H1 (cell line): Measurements from ENCODE around the gene DPEP2. TPM values are rescaled to one million over a fixed set of nuclear protein-coding genes. Genes with fewer than 3 reads are reported as not detected.

Experiments used
- CTCF ChIA-PET: fragments of 300-600 bp; sonication (Branson Sonifier 250); formaldehyde crosslinking; loops from one replicate; lab custom pipeline; 2021; ENCODE audit not compliant: partially characterized antibody; lab: Charles Lee
- POLR2A ChIA-PET: fragments of 300-600 bp; sonication (Branson Sonifier 250); formaldehyde crosslinking; loops from one replicate; lab custom pipeline; 2021; ENCODE audit warnings: inconsistent platforms; ENCODE audit not compliant: partially characterized antibody; lab: Charles Lee
- DNase-seq, 2 experiments: peaks; one replicate each; pipeline versions ENCODE4 v3.0.0 to v3.0.0-alpha.2; 2010 to 2022; ENCODE audit warnings: low spot score in 2 of 2, low read depth in 1 of 2, mixed read lengths in 1 of 2
- FAIRE-seq: peaks from 2 replicates; lab custom pipeline; 2011; peaks lifted over from hg19 to GRCh38; lab: Jason Lieb, UNC
- H2AFZ ChIP-seq: 2 replicates; pipeline ENCODE4 v1.8.1; 2012; ENCODE audit warnings: low read length, inconsistent platforms
- H2AK5ac ChIP-seq: 2 replicates; pipeline ENCODE4 v1.6.1; 2013; ENCODE audit warnings: low read depth, low read length
- H2BK120ac ChIP-seq: replicated peaks from 2 replicates; pipeline ENCODE3; 2013; ENCODE audit warnings: low read depth, low read length, inconsistent platforms
- H2BK12ac ChIP-seq: 2 replicates; pipeline ENCODE4 v1.6.1; 2013; ENCODE audit warnings: low read depth, low read length
- H2BK15ac ChIP-seq: 2 replicates; pipeline ENCODE4 v1.6.1; 2013; ENCODE audit warnings: low read length
- H2BK20ac ChIP-seq: 2 replicates; pipeline ENCODE4 v1.6.1; 2013; ENCODE audit warnings: low read length
- H2BK5ac ChIP-seq: 2 replicates; pipeline ENCODE4 v1.6.1; 2013; ENCODE audit warnings: low read depth, low read length
- H3K14ac ChIP-seq: 2 replicates; pipeline ENCODE4 v1.6.1; 2013; ENCODE audit warnings: inconsistent platforms; ENCODE audit not compliant: insufficient read length
- H3K18ac ChIP-seq: 2 replicates; pipeline ENCODE4 v1.6.1; 2013; ENCODE audit warnings: low read length; ENCODE audit errors: extremely low read depth
- H3K23ac ChIP-seq: 2 replicates; pipeline ENCODE4 v1.6.1; 2013; ENCODE audit warnings: inconsistent platforms; ENCODE audit not compliant: insufficient read length
- H3K23me2 ChIP-seq: 2 replicates; pipeline ENCODE4 v1.6.1; 2013; ENCODE audit warnings: low read depth, low read length
- H3K27ac ChIP-seq: 2 replicates; pipeline ENCODE4 v1.6.1; 2011; ENCODE audit warnings: low read depth, low read length, inconsistent platforms
- H3K27me3 ChIP-seq, 4 experiments: replicated peaks in 1 of 4; 1 replicate in 1 of 4; 2 replicates in 3 of 4; pipeline versions ENCODE4 v1.6.1 to v1.8.1; 2011 to 2013; ENCODE audit warnings: low read length in 3 of 4, mild to moderate bottlenecking in 3 of 4, inconsistent platforms in 2 of 4, mixed read lengths in 2 of 4, moderate library complexity in 1 of 4; ENCODE audit not compliant: control insufficient read depth in 3 of 4, insufficient read depth in 3 of 4; ENCODE audit errors: extremely low read depth in 1 of 4
- H3K36me3 ChIP-seq, 4 experiments: 2 replicates each; pipeline versions ENCODE4 v1.6.1 to v1.8.1; 2011 to 2013; ENCODE audit warnings: mild to moderate bottlenecking in 4 of 4, low read length in 3 of 4, moderate library complexity in 2 of 4, control low read depth in 1 of 4, inconsistent platforms in 1 of 4; ENCODE audit not compliant: insufficient read depth in 4 of 4, control insufficient read depth in 2 of 4
- H3K4ac ChIP-seq: replicated peaks from 2 replicates; pipeline ENCODE3; 2013; ENCODE audit warnings: low read length, low read depth, mixed read lengths, inconsistent platforms; ENCODE audit not compliant: insufficient read length
- H3K4me1 ChIP-seq, 4 experiments: replicated peaks in 1 of 4; 1 replicate in 1 of 4; 2 replicates in 3 of 4; pipeline versions ENCODE4 v1.6.1 to v1.8.1; 2011 to 2013; ENCODE audit warnings: low read length in 3 of 4, inconsistent platforms in 2 of 4, mixed read lengths in 1 of 4; ENCODE audit not compliant: insufficient read depth in 4 of 4, control insufficient read depth in 3 of 4
- H3K4me2 ChIP-seq, 2 experiments: 2 replicates each; pipeline versions ENCODE4 v1.6.1 to v1.8.1; 2011 to 2013; ENCODE audit warnings: low read depth in 2 of 2, low read length in 2 of 2, control low read depth in 1 of 2, inconsistent platforms in 1 of 2, mild to moderate bottlenecking in 1 of 2; ENCODE audit not compliant: insufficient read depth in 1 of 2
- H3K4me3 ChIP-seq, 4 experiments: fragments of 200-600, 300-600 bp in 1 of 4; sonication (generic), shearing (Covaris generic), sonication (Bioruptor Twin) in 1 of 4; 2 replicates each; pipeline versions ENCODE4 v1.5.1 to v1.8.1; 2011 to 2016; ENCODE audit warnings: low read length in 4 of 4, low read depth in 3 of 4, control low read depth in 2 of 4, inconsistent platforms in 2 of 4, mild to moderate bottlenecking in 2 of 4, mixed read lengths in 1 of 4, moderate library complexity in 1 of 4; ENCODE audit not compliant: insufficient read depth in 2 of 4; ENCODE audit errors: extremely low read depth in 1 of 4
- H3K56ac ChIP-seq: replicated peaks from 2 replicates; pipeline ENCODE3; 2013; ENCODE audit warnings: low read depth, mild to moderate bottlenecking, mixed read lengths, low read length, inconsistent platforms; ENCODE audit not compliant: insufficient read length
- H3K79me1 ChIP-seq: 2 replicates; pipeline ENCODE4 v1.6.1; 2013; ENCODE audit warnings: low read depth, low read length, control low read depth
- H3K79me2 ChIP-seq, 2 experiments: 2 replicates each; pipeline versions ENCODE4 v1.6.1 to v1.8.1; 2012 to 2013; ENCODE audit warnings: low read length in 2 of 2, mild to moderate bottlenecking in 2 of 2, inconsistent platforms in 1 of 2; ENCODE audit not compliant: insufficient read depth in 2 of 2, control insufficient read depth in 1 of 2
- H3K9ac ChIP-seq, 4 experiments: replicated peaks in 1 of 4; 1 replicate in 1 of 4; 2 replicates in 3 of 4; pipeline versions ENCODE4 v1.6.1 to v1.8.1; 2011 to 2013; ENCODE audit warnings: low read depth in 3 of 4, low read length in 3 of 4, control low read depth in 2 of 4, mild to moderate bottlenecking in 2 of 4, moderate library complexity in 2 of 4, inconsistent platforms in 1 of 4; ENCODE audit errors: extremely low read depth in 1 of 4
- H3K9me3 ChIP-seq, 2 experiments: 2 replicates each; pipeline versions ENCODE4 v1.6.1 to v1.8.1; 2012 to 2013; ENCODE audit warnings: mild to moderate bottlenecking in 2 of 2, moderate library complexity in 2 of 2, control low read depth in 1 of 2, inconsistent platforms in 1 of 2, low read depth in 1 of 2, low read length in 1 of 2, mixed read lengths in 1 of 2; ENCODE audit not compliant: insufficient read depth in 2 of 2
- H4K20me1 ChIP-seq, 2 experiments: replicated peaks in 1 of 2; 2 replicates each; pipeline versions ENCODE3 to v1.8.1; 2011 to 2013; ENCODE audit warnings: inconsistent platforms in 2 of 2, low read length in 2 of 2, mild to moderate bottlenecking in 1 of 2; ENCODE audit not compliant: insufficient read depth in 2 of 2, control insufficient read depth in 1 of 2
- H4K5ac ChIP-seq: 2 replicates; pipeline ENCODE4 v1.6.1; 2013; ENCODE audit warnings: low read length, low read depth, mixed read lengths, inconsistent platforms; ENCODE audit not compliant: insufficient read length
- H4K8ac ChIP-seq: 2 replicates; pipeline ENCODE4 v1.8.0; 2013; ENCODE audit warnings: mild to moderate bottlenecking, moderate library complexity, low read length, inconsistent platforms; ENCODE audit not compliant: insufficient read depth; ENCODE audit errors: extremely low read depth
- H4K91ac ChIP-seq: replicated peaks from 2 replicates; pipeline ENCODE3; 2013; ENCODE audit warnings: low read length, mixed read lengths, inconsistent platforms; ENCODE audit not compliant: insufficient read length
- ATF3 ChIP-seq: IDR thresholded peaks from 2 replicates; pipeline ENCODE4 v1.6.1; 2011; ENCODE audit warnings: low read depth, mild to moderate bottlenecking, low read length; ENCODE audit not compliant: insufficient read depth
- BACH1 ChIP-seq: IDR thresholded peaks from 2 replicates; pipeline ENCODE4 v1.6.1; 2012; ENCODE audit warnings: low read length, improper control_type of control experiment
- BCL11A ChIP-seq, 2 experiments: IDR thresholded peaks; one replicate each; pipeline ENCODE4 v1.6.1; 2011; ENCODE audit warnings: low read depth in 2 of 2, low read length in 2 of 2, mild to moderate bottlenecking in 2 of 2
- BRCA1 ChIP-seq: IDR thresholded peaks from 2 replicates; pipeline ENCODE4 v1.6.1; 2012; ENCODE audit warnings: low read depth, low read length, improper control_type of control experiment
- CTBP2 ChIP-seq: IDR thresholded peaks from 2 replicates; pipeline ENCODE4 v1.7.0; 2011; ENCODE audit warnings: borderline replicate concordance, mild to moderate bottlenecking, moderate library complexity, mixed read lengths, low read length; ENCODE audit not compliant: insufficient read depth, insufficient read length
- CTCF ChIP-seq, 3 experiments: IDR thresholded peaks; 1 replicate in 2 of 3; 2 replicates in 1 of 3; pipeline versions ENCODE4 v1.5.1 to v1.6.1; 2011; ENCODE audit warnings: low read length in 3 of 3, mild to moderate bottlenecking in 3 of 3, inconsistent platforms in 2 of 3, low read depth in 1 of 3, moderate library complexity in 1 of 3; ENCODE audit not compliant: insufficient read depth in 1 of 3; ENCODE audit errors: control extremely low read depth in 1 of 3
- EP300 ChIP-seq, 2 experiments: IDR thresholded peaks; 1 replicate in 1 of 2; 2 replicates in 1 of 2; pipeline ENCODE4 v1.6.1; 2011 to 2012; ENCODE audit warnings: low read depth in 2 of 2, low read length in 2 of 2, mild to moderate bottlenecking in 2 of 2, borderline replicate concordance in 1 of 2, inconsistent platforms in 1 of 2, moderate library complexity in 1 of 2
- JUND ChIP-seq: IDR thresholded peaks from 2 replicates; pipeline ENCODE4 v1.6.1; 2011; ENCODE audit warnings: mild to moderate bottlenecking, improper control_type of control experiment, low read length
- TAF7 ChIP-seq: optimal IDR thresholded peaks from 2 replicates; pipeline ENCODE3; 2011; ENCODE audit warnings: low read depth, mild to moderate bottlenecking, inconsistent platforms, low read length, moderate library complexity, borderline replicate concordance
- TCF12 ChIP-seq: IDR thresholded peaks from 2 replicates; pipeline ENCODE4 v1.6.1; 2011; ENCODE audit warnings: low read depth, mild to moderate bottlenecking, low read length
- WGBS, 2 experiments: shearing (Covaris generic) in 1 of 2; methylation state at CpG; one replicate each; pipeline versions ENCODE4 v1.1.6 to v1.1.7; 2013 to 2015; ENCODE audit warnings: low lambda C conversion rate in 2 of 2, mixed read lengths in 2 of 2, inconsistent platforms in 1 of 2, low coverage in 1 of 2, missing lambda C conversion rate in 1 of 2; ENCODE audit not compliant: insufficient replicate concordance in 2 of 2, insufficient coverage in 1 of 2, insufficient read length in 1 of 2; ENCODE audit errors: extremely low coverage in 1 of 2, missing lambda C conversion rate in 1 of 2; 5-methylcytosine and 5-hydroxymethylcytosine counted together
- polyA plus RNA-seq, 7 experiments: library from polyadenylated mRNA; depleted of rRNA in 3 of 7; stranded (reverse) in 5 of 7; unstranded in 2 of 7; fragments of >200 nt in 5 of 7; fragments of 200-250 nt in 2 of 7; gene quantifications; 1 replicate in 5 of 7; 2 replicates in 1 of 7; 4 replicates in 1 of 7; pipeline versions ENCODE4 v1.2.1 to v1.2.3, GENCODE V29; 2011 to 2013; ENCODE audit warnings: missing spikeins in 2 of 7, mixed read lengths in 2 of 7
- total RNA-seq: library from RNA; stranded (reverse); fragmentation: NEBNext Ultra II Directional; extraction: Animal tissue kit (Norgen Biotek cat#: 25700); gene quantifications from 2 replicates; pipeline ENCODE4 v1.2.1, GENCODE V29; 2021

Gene DPEP2
- total and polyA plus RNA-seq, 2 of the 8 experiments (the other 6 are each of a cell fraction or from before 2014, with no cell fraction given) = not detected

DNA sequence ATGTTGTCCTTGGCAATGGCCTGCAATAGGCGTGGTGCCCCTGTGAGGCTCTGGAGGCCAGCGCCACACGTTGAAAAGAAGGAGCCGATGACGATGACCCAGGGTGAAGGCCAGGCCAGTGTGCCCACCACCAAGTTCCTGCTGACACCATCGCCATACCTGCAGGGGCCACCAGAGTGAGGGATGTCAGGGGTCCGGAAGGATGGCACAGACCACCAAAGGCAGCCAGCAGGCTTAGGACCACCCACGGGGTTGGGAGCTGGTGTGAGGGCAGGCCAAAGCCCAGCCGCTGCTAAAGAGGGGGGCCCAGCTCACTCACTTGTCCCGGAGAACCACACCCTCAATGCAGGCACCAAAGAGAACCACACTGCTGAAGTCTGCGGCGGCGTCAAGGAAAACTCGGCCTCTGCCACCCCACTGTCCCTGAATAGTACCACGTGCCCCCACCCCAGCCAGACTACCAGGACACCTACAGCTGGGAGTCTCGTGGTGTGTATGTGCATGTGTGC is 48.9 kb downstream of the DPEP2 start:
- DNase-seq = no peak
- Histone ChIP-seq H3K56ac (no peak overlapping the region), H3K4me1 (no peaks in the 10 kb centered on the region), H3K9ac (no peak overlapping the region), H3K4me2 (no peak overlapping the region), H2BK20ac (no peak overlapping the region), H3K79me1 (no peaks in the 10 kb centered on the region; the same call in 1 of the 2 replicates), H2BK120ac (no peak overlapping the region), H3K36me3 (peaks cover 12 to 56% (median 28%) of the 10 kb centered on the region in 4 experiments), H3K4ac (no peak overlapping the region), H3K23me2 (peaks cover 3% of the 10 kb centered on the region; the same call in 1 of the 2 replicates), H3K23ac (no peak overlapping the region), H2AK5ac (no peak overlapping the region), H2BK15ac (no peak overlapping the region), H3K4me3 (no peak overlapping the region), H4K91ac (no peak overlapping the region), H3K9me3 (no peaks in the 10 kb centered on the region), H3K18ac (no peak overlapping the region), H3K27ac (no peak overlapping the region), H3K27me3 (no peaks in the 10 kb centered on the region), H3K14ac (no peak overlapping the region), H3K79me2 (no peaks in the 10 kb centered on the region), H4K20me1 (peaks cover 7 to 32% of the 10 kb centered on the region in 2 experiments), H2BK5ac (no peak overlapping the region), H2BK12ac (no peak overlapping the region), H2AFZ (no peak overlapping the region), H4K5ac (no peak overlapping the region), H4K8ac (no peak overlapping the region; the same call in 1 of the 2 replicates)
- ChIA-PET CTCF (interaction anchor here (1.0 to 2.6 kb wide), 3 partner anchors 9 to 91 kb away, joined by 3 to 19 read pairs (median 5); no protein-coding TSS in a partner anchor), POLR2A (interaction anchor here (1.0 to 8.5 kb wide), 4 partner anchors 11 to 79 kb away, joined by 3 to 47 read pairs (median 3); partner anchors contain the start of gene PSMB10)
- 97% methylated on average over 15 of the region's 16 CpGs; no CpG with 5 or more reads in 1 of the 2 experiments for WGBS, 2 experiments
- FAIRE-seq = no peak
- no peak for TF ChIP-seq CTCF (IDR thresholded peaks at IDR 0.05; ENCODE audit: control extremely low read depth in 1 of 3, insufficient read depth in 1 of 3, low read depth in 1 of 3, low read length in 3 of 3)
- TF ChIP-seq TAF7 = no peak
- no peak for TF ChIP-seq TCF12
- no peak for TF ChIP-seq ATF3
- TF ChIP-seq CTBP2 = no peak
- TF ChIP-seq EP300 (IDR thresholded peaks at IDR 0.05; ENCODE audit: borderline replicate concordance in 1 of 2, low read depth in 2 of 2, low read length in 2 of 2) = no peak
- no peak for TF ChIP-seq BRCA1
- no peak for TF ChIP-seq JUND
- TF ChIP-seq BCL11A (IDR thresholded peaks at IDR 0.05; ENCODE audit: low read depth in 2 of 2, low read length in 2 of 2) = no peak
- no peak for TF ChIP-seq BACH1
